PC-9 (cell line): ENCODE results near the gene NR0B1. TPM values are rescaled to one million over a fixed set of nuclear protein-coding genes. Genes with fewer than 3 reads are reported as not detected.

Experiments used
- BruUV-seq: library from RNA; stranded (reverse); fragments of 400-500 nt; replicated peaks from 2 replicates; lab custom pipeline; 2021; lab: Mats Ljungman, UMichigan
- CTCF ChIA-PET: fragments of 300-600 bp; sonication (Branson Sonifier 250); formaldehyde crosslinking; loops from one replicate; lab custom pipeline; 2022; ENCODE audit warnings: antibody characterized with exemption; lab: Charles Lee
- POLR2A ChIA-PET: fragments of 300-600 bp; sonication (Branson Sonifier 250); formaldehyde crosslinking; loops from one replicate; lab custom pipeline; 2022; ENCODE audit warnings: antibody characterized with exemption; ENCODE audit not compliant: unreplicated experiment; lab: Charles Lee
- DNase-seq, 2 experiments: peaks; one replicate each; pipeline versions ENCODE4 v3.0.0 to v3.0.0-alpha.2; 2015 to 2022; ENCODE audit warnings: mixed read lengths in 1 of 2
- H2AFZ ChIP-seq: fragments of 200-600 bp; sonication (generic); 2 replicates; pipeline ENCODE4 v1.8.1; 2017; ENCODE audit warnings: antibody characterized with exemption
- H3F3A ChIP-seq: fragments of 200-600 bp; sonication (generic); 2 replicates; pipeline ENCODE4 v1.8.1; 2017; ENCODE audit warnings: antibody characterized with exemption, mild to moderate bottlenecking, low read depth; ENCODE audit not compliant: insufficient read depth
- H3K27ac ChIP-seq: fragments of 200-600 bp; sonication (generic); 2 replicates; pipeline ENCODE4 v1.6.1; 2016; ENCODE audit warnings: mixed run types
- H3K27me3 ChIP-seq: fragments of 200-600 bp; sonication (generic); 2 replicates; pipeline ENCODE4 v1.6.1; 2016; ENCODE audit warnings: low read depth, mixed run types; ENCODE audit not compliant: insufficient read depth
- H3K36me3 ChIP-seq: fragments of 200-600 bp; sonication (generic); 2 replicates; pipeline ENCODE4 v1.6.1; 2016; ENCODE audit warnings: low read depth, mixed run types
- H3K4me1 ChIP-seq: fragments of 200-600 bp; sonication (generic); replicated peaks from 2 replicates; pipeline ENCODE4 v1.6.1; 2016; ENCODE audit warnings: mixed run types; ENCODE audit not compliant: insufficient read depth
- H3K4me2 ChIP-seq: fragments of 200-600 bp; sonication (generic); 2 replicates; pipeline ENCODE4 v1.6.1; 2017; ENCODE audit warnings: mixed run types
- H3K4me3 ChIP-seq: fragments of 200-600 bp; sonication (generic); 2 replicates; pipeline ENCODE4 v1.6.1; 2016; ENCODE audit warnings: mixed run types
- H3K79me2 ChIP-seq: fragments of 200-600 bp; sonication (generic); 2 replicates; pipeline ENCODE4 v1.6.1; 2017; ENCODE audit warnings: low read depth, mixed run types
- H3K9me2 ChIP-seq: fragments of 200-600 bp; sonication (generic); 2 replicates; pipeline ENCODE4 v1.8.1; 2017; ENCODE audit warnings: mild to moderate bottlenecking; ENCODE audit not compliant: insufficient read depth
- H3K9me3 ChIP-seq: fragments of 200-600 bp; sonication (generic); 2 replicates; pipeline ENCODE4 v1.8.1; 2016; ENCODE audit warnings: low read depth; ENCODE audit not compliant: insufficient read depth
- H4K20me1 ChIP-seq: fragments of 200-600 bp; sonication (generic); 2 replicates; pipeline ENCODE4 v1.8.1; 2017; ENCODE audit not compliant: insufficient read depth
- EZH2 ChIP-seq: fragments of 200-600 bp; sonication (generic); IDR thresholded peaks from 2 replicates; pipeline ENCODE4 v1.8.0; 2017; ENCODE audit warnings: antibody characterized with exemption, low read depth
- intact Hi-C: fragments of 100-400 bp; cut with micrococcal nuclease; formaldehyde crosslinking; loops from one replicate; pipeline ENCODE4 v1.10.0; 2022; ENCODE audit not compliant: unreplicated experiment
- total RNA-seq: library from RNA; stranded (reverse); gene quantifications from 2 replicates; pipeline ENCODE4 v1.2.3, GENCODE V29; 2021
- TF ChIP-seq, protein P1 (sequence below): fragments of 200-600 bp; sonication (generic); conservative IDR thresholded peaks from 2 replicates; pipeline ENCODE4 v1.6.1; 2017; ENCODE audit warnings: mixed run types, antibody characterized with exemption, mild to moderate bottlenecking, moderate library complexity

Gene NR0B1
- total RNA-seq, 1 experiment from 2014 or later: 66.6 TPM

GRCh38 chrX:30313322-30313721 lies 4.1 kb upstream of the NR0B1 start:
- CTCF ChIA-PET: no interaction called here
- intact Hi-C loops: no loop called here
- no peak overlapping the region for H3K4me3 ChIP-seq

DNA sequence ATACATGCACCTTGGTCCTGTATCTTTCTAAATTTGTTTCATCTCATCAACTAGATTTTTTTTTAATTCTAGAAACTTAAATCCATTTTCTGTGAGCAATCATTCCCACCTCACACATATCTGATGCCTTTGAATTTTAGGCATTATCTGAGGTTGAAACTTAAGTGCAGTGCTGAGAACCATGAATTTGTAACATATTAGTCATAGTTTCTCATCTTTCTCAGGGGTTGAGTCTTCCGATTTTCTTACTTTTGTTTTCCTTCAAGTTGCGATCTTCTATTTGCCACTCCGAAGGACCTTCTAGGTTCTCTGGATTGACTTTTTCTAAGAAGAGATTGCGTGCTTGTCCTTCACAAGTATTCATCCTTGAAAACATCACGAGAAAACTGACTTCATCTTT lies 3.7 kb upstream of the NR0B1 start:
- no peaks in the 10 kb centered on the region for H3K27me3 ChIP-seq
- H3K36me3 ChIP-seq: no peaks in the 10 kb centered on the region
- H3K4me2 ChIP-seq: no peak overlapping the region
- no peaks in the 10 kb centered on the region for H3F3A ChIP-seq
- no peak overlapping the region for H3K27ac ChIP-seq
- H4K20me1 ChIP-seq: no peaks in the 10 kb centered on the region
- ChIA-PET CTCF (no interaction called here), POLR2A (no interaction called here)
- H3K4me1 ChIP-seq: no peaks in the 10 kb centered on the region
- no peaks in the 10 kb centered on the region for H3K9me2 ChIP-seq
- no TSS peak for BruUV-seq
- no peak overlapping the region for H3K4me3 ChIP-seq
- intact Hi-C loops: no loop called here
- TF ChIP-seq EZH2: no peak
- TF ChIP-seq, protein P1, sequence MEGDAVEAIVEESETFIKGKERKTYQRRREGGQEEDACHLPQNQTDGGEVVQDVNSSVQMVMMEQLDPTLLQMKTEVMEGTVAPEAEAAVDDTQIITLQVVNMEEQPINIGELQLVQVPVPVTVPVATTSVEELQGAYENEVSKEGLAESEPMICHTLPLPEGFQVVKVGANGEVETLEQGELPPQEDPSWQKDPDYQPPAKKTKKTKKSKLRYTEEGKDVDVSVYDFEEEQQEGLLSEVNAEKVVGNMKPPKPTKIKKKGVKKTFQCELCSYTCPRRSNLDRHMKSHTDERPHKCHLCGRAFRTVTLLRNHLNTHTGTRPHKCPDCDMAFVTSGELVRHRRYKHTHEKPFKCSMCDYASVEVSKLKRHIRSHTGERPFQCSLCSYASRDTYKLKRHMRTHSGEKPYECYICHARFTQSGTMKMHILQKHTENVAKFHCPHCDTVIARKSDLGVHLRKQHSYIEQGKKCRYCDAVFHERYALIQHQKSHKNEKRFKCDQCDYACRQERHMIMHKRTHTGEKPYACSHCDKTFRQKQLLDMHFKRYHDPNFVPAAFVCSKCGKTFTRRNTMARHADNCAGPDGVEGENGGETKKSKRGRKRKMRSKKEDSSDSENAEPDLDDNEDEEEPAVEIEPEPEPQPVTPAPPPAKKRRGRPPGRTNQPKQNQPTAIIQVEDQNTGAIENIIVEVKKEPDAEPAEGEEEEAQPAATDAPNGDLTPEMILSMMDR: no peak
- DNase-seq: no peak
- no peaks in the 10 kb centered on the region for H3K9me3 ChIP-seq
- no peak overlapping the region for H2AFZ ChIP-seq
- H3K79me2 ChIP-seq: no peaks in the 10 kb centered on the region

More at GRCh38 chrX:30313322-30313721, 4.1 kb upstream of the NR0B1 start:
- H2AFZ ChIP-seq: no peak overlapping the region
- no peaks in the 10 kb centered on the region for H3K9me3 ChIP-seq
- no peaks in the 10 kb centered on the region for H3K79me2 ChIP-seq
- no peaks in the 10 kb centered on the region for H3K27me3 ChIP-seq
- no peaks in the 10 kb centered on the region for H3K36me3 ChIP-seq
- no peaks in the 10 kb centered on the region for H3K4me1 ChIP-seq
- H3F3A ChIP-seq: no peaks in the 10 kb centered on the region
- TSS peak; percentile 32 for BruUV-seq
- no peak for DNase-seq
- POLR2A ChIA-PET: no interaction called here
- H3K9me2 ChIP-seq: no peaks in the 10 kb centered on the region
- TF ChIP-seq, protein P1: no peak
- TF ChIP-seq EZH2: no peak
- no peaks in the 10 kb centered on the region for H4K20me1 ChIP-seq
- no peak overlapping the region for H3K4me2 ChIP-seq
- no peak overlapping the region for H3K27ac ChIP-seq

DNA sequence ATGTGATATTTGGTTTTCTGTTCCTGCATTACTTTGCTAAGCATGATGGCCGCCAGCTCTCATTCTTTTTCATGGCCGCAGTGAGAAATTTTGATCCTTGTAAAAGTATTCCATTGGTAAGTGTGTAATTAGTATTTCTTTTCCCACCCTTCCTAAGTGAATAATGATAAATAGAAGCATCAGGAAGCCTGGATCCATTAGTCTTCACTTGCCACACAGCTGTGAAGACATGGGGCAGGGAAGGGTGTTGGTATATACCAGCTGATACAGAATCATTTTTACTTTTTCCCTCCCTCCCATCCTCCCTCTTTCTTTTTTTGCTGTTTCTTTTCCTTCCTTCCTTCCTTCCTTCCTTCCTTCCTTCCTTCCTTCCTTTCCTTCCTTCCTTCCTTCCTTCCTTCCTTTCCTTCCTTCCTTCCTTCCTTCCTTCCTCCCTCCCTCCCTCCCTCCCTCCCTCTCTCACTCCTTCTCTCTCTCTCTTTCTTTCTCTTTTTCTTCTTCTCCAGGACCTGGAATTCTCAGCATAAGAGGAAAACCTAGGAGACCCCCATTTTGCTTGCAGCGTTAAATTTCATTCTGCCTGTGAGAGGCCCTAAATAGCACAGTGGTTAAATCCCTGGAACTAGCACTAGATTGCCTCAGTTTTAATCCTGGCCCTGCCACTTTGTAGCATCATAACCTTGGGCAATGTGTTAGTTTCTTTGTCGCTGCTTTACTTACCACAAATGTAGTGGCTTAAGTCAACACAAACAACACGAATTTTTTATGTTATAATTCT lies 1.4 kb upstream of the NR0B1 start:
- no peak for DNase-seq
- intact Hi-C loops: no loop called here
- H2AFZ ChIP-seq: no peak overlapping the region
- TF ChIP-seq EZH2: no peak
- TF ChIP-seq, protein P1: no peak
- BruUV-seq: no TSS peak
- H3K4me1 ChIP-seq: no peaks in the 10 kb centered on the region
- no peaks in the 10 kb centered on the region for H3K9me3 ChIP-seq
- no peaks in the 10 kb centered on the region for H3K9me2 ChIP-seq
- no peak overlapping the region for H3K4me2 ChIP-seq
- no peaks in the 10 kb centered on the region for H3K27me3 ChIP-seq
- H3K36me3 ChIP-seq: no peaks in the 10 kb centered on the region
- H4K20me1 ChIP-seq: no peaks in the 10 kb centered on the region
- ChIA-PET CTCF (no interaction called here), POLR2A (interaction anchor here (0.6 kb wide), 2 partner anchors 9 to 28 kb away, joined by 3 to 6 read pairs; no protein-coding TSS in a partner anchor)
- no peak overlapping the region for H3K4me3 ChIP-seq
- no peak overlapping the region for H3K27ac ChIP-seq
- no peaks in the 10 kb centered on the region for H3K79me2 ChIP-seq
- no peaks in the 10 kb centered on the region for H3F3A ChIP-seq
